Esophagus squamous epithelium (tissue), 5 donors: Measurements from ENCODE around the gene MRPL41. TPM values are rescaled to one million over a fixed set of nuclear protein-coding genes. Genes with fewer than 3 reads are reported as not detected.
"Not testable (repeated sequence)": the region's sequence is repeated elsewhere in the genome, so short reads cannot be mapped to it uniquely, and the experiment has no call there.

Experiments used
- DNase-seq: peaks from one replicate; lab custom pipeline; 2025; lab: John Stamatoyannopoulos, UW
- H3K27ac ChIP-seq, 4 donors: fragments of 200-600 bp; sonication (generic); one replicate each; pipeline ENCODE4 v1.5.1; 2016 to 2019; ENCODE audit warnings: mild to moderate bottlenecking in 1 of 4
- H3K27me3 ChIP-seq, 4 donors: fragments of 200-600 bp; sonication (generic); 1 replicate in 3 of 4; 2 replicates in 1 of 4; pipeline versions ENCODE4 v1.5.1 to v1.6.0; 2017 to 2021; ENCODE audit warnings: antibody characterized with exemption in 1 of 4
- H3K36me3 ChIP-seq, 3 donors: fragments of 200-600 bp; sonication (generic); one replicate each; pipeline ENCODE4 v1.5.1; 2016 to 2019
- H3K4me1 ChIP-seq, 3 donors: fragments of 200-600 bp; sonication (generic); one replicate each; pipeline ENCODE4 v1.5.1; 2017 to 2019
- H3K4me3 ChIP-seq, 4 donors: fragments of 200-600 bp; sonication (generic); 1 replicate in 3 of 4; 2 replicates in 1 of 4; pipeline ENCODE4 v1.5.1; 2016 to 2019; ENCODE audit warnings: mild to moderate bottlenecking in 2 of 4, moderate library complexity in 1 of 4
- H3K9me3 ChIP-seq, 3 donors: fragments of 200-600 bp; sonication (generic); one replicate each; pipeline ENCODE4 v1.5.1; 2016 to 2019
- POLR2A ChIP-seq, 4 donors: fragments of 450-650 bp; IDR thresholded peaks; one replicate each; pipeline ENCODE4 v1.6.1; 2017; ENCODE audit warnings: antibody characterized with exemption in 4 of 4, mild to moderate bottlenecking in 4 of 4, moderate library complexity in 3 of 4
- WGBS, 2 donors: methylation state at CpG; one replicate each; pipeline ENCODE4 v1.1.5; 2018; 5-methylcytosine and 5-hydroxymethylcytosine counted together
- intact Hi-C: fragments of 100-400 bp; cut with DNase I; formaldehyde crosslinking; loops from one replicate; pipeline ENCODE4 v1.15.0; 2022
- total RNA-seq, 4 donors: library from RNA; depleted of rRNA; stranded (reverse); fragments of >200 nt; gene quantifications; one replicate each; pipeline ENCODE4 v1.1.0, GENCODE V29; 2016
- TF ChIP-seq, protein P1 (sequence below), 6 experiments: fragments of 450-650 bp in 4 of 6; fragments of 200-600 bp in 2 of 6; sonication (generic) in 2 of 6; IDR thresholded peaks; one replicate each; pipeline ENCODE4 v1.5.1; 2016 to 2019; ENCODE audit warnings: antibody characterized with exemption in 6 of 6, mild to moderate bottlenecking in 4 of 6, moderate library complexity in 4 of 6
- donor health status: DM: yes; HTN: yes; CAD: no.

Gene MRPL41
- total RNA-seq, 4 donors from 2014 or later = 31.6 to 48.6 (median 37.1) TPM

DNA sequence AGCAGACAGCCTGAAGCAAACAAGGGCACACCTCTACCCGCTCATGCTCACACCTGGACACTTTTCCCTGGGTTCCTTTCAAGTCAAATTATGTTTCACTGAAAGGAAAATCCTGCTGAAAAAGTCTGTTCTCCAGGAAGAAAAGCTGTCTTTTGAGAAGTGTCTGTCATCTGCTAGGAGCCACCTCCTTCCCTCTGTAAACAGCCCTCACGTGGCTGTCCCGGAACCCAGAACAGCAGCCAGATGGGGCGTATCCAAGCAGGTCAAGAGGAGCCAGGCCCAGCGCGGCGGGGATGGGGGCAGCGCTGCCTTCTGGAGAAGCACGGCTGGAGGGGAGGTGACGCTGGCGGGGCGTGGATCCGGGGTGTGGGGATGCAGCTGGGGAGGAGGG is 1.5 kb upstream of the MRPL41 start, which contains the start of gene PNPLA7:
Gene PNPLA7 (minus strand): TSS at position 172 of the 391 bp plus-strand sequence. CDS start 205 bp downstream, outside the sequence.
- Histone ChIP-seq H3K27ac (peak within 1 kb of the TSS; percentile 83 to 98 (median 94)), H3K36me3 (peaks cover 0 to 19% (median 5%) of the 10 kb centered on the region in 3 donors), H3K4me3 (peak within 1 kb of the TSS; percentile 61 to 97 (median 94)), H3K27me3 (no peaks in the 10 kb centered on the region), H3K4me1 (peaks cover 13 to 59% (median 14%) of the 10 kb centered on the region in 3 donors), H3K9me3 (no peaks in the 10 kb centered on the region)
- WGBS, 2 donors = 2 to 25% methylated on average over 1 to 3 of the region's 13 CpGs
- peak in 2 of 4 donors; percentile 14 to 42 for TF ChIP-seq POLR2A (IDR thresholded peaks at IDR 0.05)
- TF ChIP-seq, protein P1, sequence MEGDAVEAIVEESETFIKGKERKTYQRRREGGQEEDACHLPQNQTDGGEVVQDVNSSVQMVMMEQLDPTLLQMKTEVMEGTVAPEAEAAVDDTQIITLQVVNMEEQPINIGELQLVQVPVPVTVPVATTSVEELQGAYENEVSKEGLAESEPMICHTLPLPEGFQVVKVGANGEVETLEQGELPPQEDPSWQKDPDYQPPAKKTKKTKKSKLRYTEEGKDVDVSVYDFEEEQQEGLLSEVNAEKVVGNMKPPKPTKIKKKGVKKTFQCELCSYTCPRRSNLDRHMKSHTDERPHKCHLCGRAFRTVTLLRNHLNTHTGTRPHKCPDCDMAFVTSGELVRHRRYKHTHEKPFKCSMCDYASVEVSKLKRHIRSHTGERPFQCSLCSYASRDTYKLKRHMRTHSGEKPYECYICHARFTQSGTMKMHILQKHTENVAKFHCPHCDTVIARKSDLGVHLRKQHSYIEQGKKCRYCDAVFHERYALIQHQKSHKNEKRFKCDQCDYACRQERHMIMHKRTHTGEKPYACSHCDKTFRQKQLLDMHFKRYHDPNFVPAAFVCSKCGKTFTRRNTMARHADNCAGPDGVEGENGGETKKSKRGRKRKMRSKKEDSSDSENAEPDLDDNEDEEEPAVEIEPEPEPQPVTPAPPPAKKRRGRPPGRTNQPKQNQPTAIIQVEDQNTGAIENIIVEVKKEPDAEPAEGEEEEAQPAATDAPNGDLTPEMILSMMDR (IDR thresholded peaks at IDR 0.05) = no peak
- DNase-seq = peak; percentile 41
- intact Hi-C loops = no loop called here

DNA sequence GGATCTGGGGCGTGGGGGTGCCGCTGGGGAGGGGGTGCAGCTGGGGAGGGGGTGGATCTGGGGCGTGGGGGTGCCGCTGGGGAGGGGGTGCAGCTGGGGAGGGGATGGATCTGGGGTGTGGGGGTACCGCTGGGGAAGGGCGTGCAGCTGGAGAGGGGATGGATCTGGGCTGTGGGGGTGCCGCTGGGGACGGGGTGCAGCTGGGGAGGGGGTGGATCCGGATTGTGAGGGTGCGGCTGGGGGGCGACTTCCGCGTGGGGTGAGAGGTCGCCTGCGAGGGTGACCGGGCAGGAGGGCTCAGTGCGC is 768 bp upstream of the MRPL41 start:
- Histone ChIP-seq H3K27ac (peak overlapping the region; percentile 83 to 98 (median 94)), H3K36me3 (peaks cover 2 to 26% (median 5%) of the 10 kb centered on the region in 3 donors), H3K4me1 (peaks cover 13 to 62% (median 14%) of the 10 kb centered on the region in 3 donors), H3K4me3 (peak overlapping the region; percentile 61 to 97 (median 94))
- H3K27me3 ChIP-seq, intact Hi-C loops, DNase-seq, H3K9me3 ChIP-seq: not testable (repeated sequence)
- 0% methylated on average over 1 of the region's 17 CpGs; no CpG with 5 or more reads in 1 of the 2 donors for WGBS, 2 donors

DNA sequence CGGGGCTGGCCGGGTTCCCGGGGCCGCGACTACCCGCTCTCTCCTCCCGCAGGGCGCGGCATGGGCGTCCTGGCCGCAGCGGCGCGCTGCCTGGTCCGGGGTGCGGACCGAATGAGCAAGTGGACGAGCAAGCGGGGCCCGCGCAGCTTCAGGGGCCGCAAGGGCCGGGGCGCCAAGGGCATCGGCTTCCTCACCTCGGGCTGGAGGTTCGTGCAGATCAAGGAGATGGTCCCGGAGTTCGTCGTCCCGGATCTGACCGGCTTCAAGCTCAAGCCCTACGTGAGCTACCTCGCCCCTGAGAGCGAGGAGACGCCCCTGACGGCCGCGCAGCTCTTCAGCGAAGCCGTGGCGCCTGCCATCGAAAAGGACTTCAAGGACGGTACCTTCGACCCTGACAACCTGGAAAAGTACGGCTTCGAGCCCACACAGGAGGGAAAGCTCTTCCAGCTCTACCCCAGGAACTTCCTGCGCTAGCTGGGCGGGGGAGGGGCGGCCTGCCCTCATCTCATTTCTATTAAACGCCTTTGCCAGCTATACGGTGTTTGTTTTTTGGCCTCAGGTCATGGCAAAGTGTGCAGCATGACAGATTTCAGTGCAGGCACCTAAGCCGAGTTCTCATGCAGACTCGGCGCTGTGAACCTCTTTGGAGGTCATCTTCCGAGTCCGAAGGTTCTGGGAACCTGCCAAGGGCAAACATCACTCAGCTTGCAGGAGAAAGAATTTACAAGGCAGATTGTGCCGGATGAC is 516 bp downstream of the MRPL41 start:
- Histone ChIP-seq H3K27me3 (no peaks in the 10 kb centered on the region), H3K27ac (peak overlapping the region; percentile 87 to 98 (median 94)), H3K36me3 (peaks cover 6 to 39% (median 12%) of the 10 kb centered on the region in 3 donors), H3K9me3 (no peaks in the 10 kb centered on the region), H3K4me3 (peak overlapping the region; percentile 61 to 97 (median 94)), H3K4me1 (peaks cover 13 to 70% (median 14%) of the 10 kb centered on the region in 3 donors)
- 15 to 42% methylated on average over 5 of the region's 58 CpGs for WGBS, 2 donors
- TF ChIP-seq POLR2A (IDR thresholded peaks at IDR 0.05) = no peak
- TF ChIP-seq, protein P1 (IDR thresholded peaks at IDR 0.05) = peak in 1 of 6 experiments; percentile 5
- DNase-seq = no peak
- intact Hi-C loops = no loop called here

DNA sequence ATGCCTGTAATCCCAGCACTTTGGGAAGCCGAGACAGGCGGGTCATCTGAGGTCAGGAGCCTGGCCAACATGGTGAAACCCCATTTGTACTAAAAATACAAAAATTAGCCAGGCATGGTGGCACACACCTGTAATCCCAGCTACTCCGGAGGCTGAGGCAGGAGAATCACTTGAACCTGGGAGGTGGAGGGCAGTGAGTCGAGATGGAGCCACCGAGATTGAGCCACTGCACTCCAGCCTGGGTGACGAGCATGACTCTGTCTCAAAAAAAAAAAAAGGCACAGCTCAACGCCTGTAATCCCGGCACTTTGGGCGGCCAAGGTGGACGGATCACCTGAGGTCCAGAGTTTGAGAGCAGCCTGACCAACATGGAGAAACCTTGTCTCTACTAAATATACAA is 2.0 kb downstream of the MRPL41 start:
- H3K27ac ChIP-seq, H3K4me3 ChIP-seq, intact Hi-C loops, DNase-seq, H3K27me3 ChIP-seq, H3K9me3 ChIP-seq: not testable (repeated sequence)
- Histone ChIP-seq H3K4me1 (peaks cover 13 to 58% (median 14%) of the 10 kb centered on the region in 3 donors), H3K36me3 (peaks cover 6 to 54% (median 26%) of the 10 kb centered on the region in 3 donors)
- 80 to 87% methylated on average over 8 to 9 of the region's 10 CpGs for WGBS, 2 donors

DNA sequence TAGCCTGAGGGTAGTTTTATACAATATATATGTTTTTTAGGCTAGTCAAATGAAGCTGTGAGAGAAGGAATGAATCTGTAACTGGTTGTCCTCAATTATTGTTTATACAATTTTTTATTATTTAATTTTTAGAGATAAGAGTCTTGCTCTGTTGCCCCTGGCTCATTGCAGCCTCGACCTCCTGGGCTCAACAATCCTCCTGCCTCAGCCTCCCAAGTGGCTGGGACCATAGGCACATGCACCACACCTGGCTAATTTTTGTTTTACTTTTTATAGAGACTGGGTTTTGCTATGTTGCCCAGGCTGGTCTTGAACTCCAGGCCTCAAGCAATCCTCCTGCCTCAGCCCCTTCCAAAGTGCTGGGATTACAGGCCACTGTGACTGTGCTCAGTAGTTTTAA is 2.7 kb downstream of the MRPL41 start:
- 82 to 83% methylated on average over 1 of the region's 1 CpG for WGBS, 2 donors
- H3K27ac ChIP-seq = no peak overlapping the region
- peaks cover 6 to 59% (median 26%) of the 10 kb centered on the region in 3 donors for H3K36me3 ChIP-seq
- no peak overlapping the region for H3K4me3 ChIP-seq
- DNase-seq = no peak
- TF ChIP-seq, protein P1 (IDR thresholded peaks at IDR 0.05) = no peak
- no peak for TF ChIP-seq POLR2A (IDR thresholded peaks at IDR 0.05)
- no peaks in the 10 kb centered on the region for H3K27me3 ChIP-seq
- no peaks in the 10 kb centered on the region for H3K9me3 ChIP-seq
- peaks cover 13 to 52% (median 14%) of the 10 kb centered on the region in 3 donors for H3K4me1 ChIP-seq
- intact Hi-C loops = no loop called here

DNA sequence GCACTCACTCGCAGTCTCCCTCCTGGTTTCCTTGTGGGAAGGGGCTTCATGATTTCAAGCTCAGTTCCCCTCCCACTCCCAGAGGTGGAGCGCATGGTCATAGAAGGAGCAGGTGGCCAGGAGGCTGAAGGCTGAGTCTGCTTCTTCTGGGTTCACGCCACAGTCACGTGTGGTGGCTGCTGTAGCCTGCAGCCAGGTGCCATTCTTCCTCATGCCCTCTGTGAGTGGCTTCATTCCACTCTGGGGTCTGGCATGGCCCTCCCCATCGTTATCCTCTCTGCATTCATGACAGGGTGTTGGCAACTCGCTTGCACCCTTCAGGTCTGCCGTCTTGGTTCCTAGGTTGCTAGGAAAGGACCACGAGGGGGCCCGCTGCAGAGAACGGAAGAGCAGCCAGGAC is 3.5 kb downstream of the MRPL41 start:
- H3K27me3 ChIP-seq = no peaks in the 10 kb centered on the region
- intact Hi-C loops = no loop called here
- 77 to 88% methylated on average over 4 to 5 of the region's 10 CpGs for WGBS, 2 donors
- H3K27ac ChIP-seq = no peak overlapping the region
- DNase-seq = no peak
- peaks cover 6 to 67% (median 26%) of the 10 kb centered on the region in 3 donors for H3K36me3 ChIP-seq
- peaks cover 8 to 43% (median 13%) of the 10 kb centered on the region in 3 donors for H3K4me1 ChIP-seq
- TF ChIP-seq, protein P1 (IDR thresholded peaks at IDR 0.05) = no peak
- TF ChIP-seq POLR2A (IDR thresholded peaks at IDR 0.05) = no peak
- H3K9me3 ChIP-seq = no peaks in the 10 kb centered on the region
- H3K4me3 ChIP-seq = no peak overlapping the region
